GM18870 (cell line): ENCODE results near the gene SLC39A3.

Experiments used
- ATAC-seq: cut with Tn5 transposase; IDR thresholded peaks from one replicate; pipeline ENCODE4 v1.9.1; 2021; ENCODE audit warnings: moderate library complexity; ENCODE audit not compliant: unreplicated experiment

SLC39A3 gene

DNA sequence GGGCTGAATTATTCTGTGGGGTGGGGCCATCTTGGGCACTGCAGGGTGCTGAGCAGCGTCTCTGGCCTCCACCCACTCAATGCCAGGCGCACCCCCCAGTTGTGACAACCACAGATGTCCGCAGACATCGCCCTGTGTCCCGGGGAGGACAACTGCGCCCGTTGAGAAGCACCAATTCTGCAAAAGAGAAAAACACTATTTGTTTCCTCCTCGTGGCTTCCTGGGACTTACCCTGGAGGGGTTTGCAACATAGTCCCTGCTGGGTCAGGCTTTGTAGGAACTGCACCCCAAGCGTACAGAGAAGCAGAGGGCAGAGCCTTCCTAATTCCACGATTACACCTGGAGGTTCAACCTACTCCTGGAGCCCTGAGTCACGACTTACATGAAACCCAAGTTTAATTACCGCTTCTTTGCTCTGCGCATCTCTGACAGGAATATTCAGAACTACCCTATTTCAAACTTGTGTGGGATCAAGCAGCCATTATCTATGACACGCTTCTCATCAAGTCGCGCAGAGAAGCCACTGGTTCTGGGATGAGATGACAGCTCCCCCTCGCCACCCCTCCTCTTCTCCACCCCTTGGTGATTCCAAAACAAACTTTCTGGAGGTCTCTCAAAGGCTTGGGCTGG is 11.1 kb upstream of the SLC39A3 start:
- no peak for ATAC-seq

- ATAC-seq: no peak
Measured at GRCh38 chr19:2747349-2747748, 7.5 kb upstream of the SLC39A3 start.

DNA sequence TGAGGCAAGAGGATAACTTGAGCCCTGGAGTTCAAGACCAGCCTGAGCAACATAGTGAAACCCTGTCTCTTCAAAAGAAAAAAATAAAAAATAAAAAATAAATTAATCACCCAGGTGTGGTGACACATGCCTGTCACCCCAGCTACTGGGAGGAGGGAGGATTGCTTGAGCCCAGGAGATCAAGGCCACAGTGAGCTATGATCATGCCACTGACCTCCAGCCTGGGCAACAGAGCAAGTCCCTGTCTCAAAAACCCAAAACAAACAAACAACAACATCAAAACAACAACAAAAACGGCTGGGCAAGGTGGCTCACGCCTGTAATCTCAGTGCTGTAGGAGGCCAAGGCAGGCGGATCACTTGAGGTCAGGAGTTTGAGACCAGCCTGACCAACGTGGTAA is 4.3 kb upstream of the SLC39A3 start:
- ATAC-seq: no peak

- ATAC-seq: no peak
Measured at GRCh38 chr19:2743099-2743498, 3.3 kb upstream of the SLC39A3 start.

DNA sequence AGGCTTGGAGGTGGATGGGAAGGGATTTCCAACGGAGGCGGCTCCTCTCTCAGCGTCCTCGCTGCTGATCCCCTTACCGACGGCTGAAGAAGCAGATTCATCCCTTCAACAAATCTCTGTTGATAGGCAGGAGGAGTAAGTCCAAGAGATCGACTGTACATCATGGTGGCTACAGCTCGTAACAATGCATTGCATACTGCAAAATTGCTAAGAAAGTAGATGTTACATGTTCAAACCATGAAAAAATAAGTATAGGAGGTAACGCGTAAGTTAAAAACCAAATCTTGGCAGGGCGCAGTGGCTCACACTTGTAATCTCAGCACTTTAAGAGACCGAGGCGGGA is 468 bp upstream of the SLC39A3 start:
- ATAC-seq: no peak

DNA sequence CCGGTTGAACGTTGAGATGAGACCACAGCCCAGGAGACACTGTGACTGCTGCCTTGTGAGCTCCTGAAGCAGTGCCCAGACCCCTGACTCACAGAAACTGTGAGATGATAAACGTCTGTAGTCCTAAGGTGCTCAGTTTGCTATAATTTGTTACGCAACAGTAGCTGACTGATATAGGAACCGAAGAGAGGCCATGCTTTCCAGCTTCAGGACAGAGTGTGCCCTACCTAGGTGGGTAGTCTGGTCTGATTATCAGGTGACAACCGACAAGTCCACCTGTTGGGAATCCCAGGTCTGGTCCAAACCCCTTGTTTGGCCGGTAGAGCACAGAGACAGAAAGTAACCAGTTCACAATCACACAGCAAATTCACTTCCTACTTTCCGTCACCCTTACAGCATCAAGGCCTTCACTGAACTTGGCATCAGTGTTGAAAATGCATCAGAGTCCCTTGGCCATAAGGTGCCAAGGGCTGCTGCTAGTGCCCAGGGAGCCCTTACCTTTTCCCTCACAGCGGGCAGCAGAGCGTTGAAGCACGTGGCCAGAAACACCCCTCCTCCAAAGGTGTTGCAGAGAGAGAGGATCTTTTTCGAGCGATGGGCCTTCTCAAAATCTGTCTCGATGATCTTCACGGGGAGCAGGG is 3.1 kb downstream of the SLC39A3 start:
- ATAC-seq: no peak

GRCh38 chr19:2735374-2735773 is 4.4 kb downstream of the SLC39A3 start:
- ATAC-seq: no peak

GRCh38 chr19:2734589-2735288 is 5.1 kb downstream of the SLC39A3 start:
- ATAC-seq: no peak

DNA sequence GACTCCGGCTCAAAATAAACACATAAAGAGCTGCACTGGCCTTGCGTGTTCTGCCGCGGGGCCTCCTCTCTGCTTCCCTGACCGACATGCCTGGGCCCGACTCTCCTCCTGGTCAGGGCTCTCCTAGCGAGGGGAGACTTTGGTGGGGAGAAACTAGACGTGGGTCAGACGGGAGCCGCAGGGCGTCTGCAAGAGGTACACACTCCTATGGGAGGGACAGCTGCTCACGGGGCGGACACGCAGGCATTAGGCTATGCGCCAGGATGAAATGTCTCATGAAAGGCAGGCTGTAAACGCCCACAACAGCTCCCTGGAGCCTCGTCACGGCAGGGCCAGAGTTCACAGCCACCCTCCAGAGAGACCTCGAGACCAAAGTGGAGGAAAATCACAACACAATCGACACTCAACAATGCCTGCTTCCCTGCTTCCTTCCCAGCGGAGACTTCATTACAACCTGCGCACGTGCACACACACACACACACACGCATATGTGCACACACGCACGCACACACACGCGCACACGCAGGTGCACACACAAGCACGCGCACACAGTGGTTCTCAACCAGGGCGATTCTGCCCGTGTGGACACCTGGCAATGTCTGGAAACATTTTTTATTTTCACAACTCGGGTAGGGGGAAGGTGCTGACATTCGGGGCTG is 5.8 kb downstream of the SLC39A3 start:
- ATAC-seq: no peak

- no peak for ATAC-seq
Measured at GRCh38 chr19:2732883-2733282, 6.9 kb downstream of the SLC39A3 start.

DNA sequence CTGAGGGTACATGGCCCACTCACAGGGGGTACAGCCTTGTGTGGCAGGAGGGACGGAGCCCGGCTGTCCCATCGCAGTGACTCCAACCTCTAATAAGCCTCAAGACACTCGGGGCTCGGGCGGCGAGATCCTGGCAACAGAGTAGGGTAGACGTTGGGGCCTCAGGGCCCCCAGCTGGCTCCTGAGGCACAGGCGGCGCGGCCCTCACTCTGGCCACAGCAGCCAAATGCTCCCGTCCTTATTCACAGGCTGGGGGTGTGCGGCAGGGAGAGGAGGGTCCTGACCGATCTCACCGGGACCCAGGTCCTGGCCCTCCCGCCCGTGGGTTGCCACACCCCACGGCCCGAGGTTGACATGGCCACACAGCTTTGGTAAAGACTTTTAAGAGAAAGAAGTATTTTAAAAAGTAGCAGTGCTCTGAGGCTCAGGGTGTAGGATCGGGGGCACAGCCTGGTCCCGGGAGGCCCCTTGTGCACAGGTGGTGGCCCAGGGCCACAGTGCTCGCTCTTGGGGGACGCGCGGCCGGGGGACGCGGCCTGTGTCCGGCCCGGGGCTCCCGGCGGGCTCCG is 7.6 kb downstream of the SLC39A3 start:
- ATAC-seq: no peak

DNA sequence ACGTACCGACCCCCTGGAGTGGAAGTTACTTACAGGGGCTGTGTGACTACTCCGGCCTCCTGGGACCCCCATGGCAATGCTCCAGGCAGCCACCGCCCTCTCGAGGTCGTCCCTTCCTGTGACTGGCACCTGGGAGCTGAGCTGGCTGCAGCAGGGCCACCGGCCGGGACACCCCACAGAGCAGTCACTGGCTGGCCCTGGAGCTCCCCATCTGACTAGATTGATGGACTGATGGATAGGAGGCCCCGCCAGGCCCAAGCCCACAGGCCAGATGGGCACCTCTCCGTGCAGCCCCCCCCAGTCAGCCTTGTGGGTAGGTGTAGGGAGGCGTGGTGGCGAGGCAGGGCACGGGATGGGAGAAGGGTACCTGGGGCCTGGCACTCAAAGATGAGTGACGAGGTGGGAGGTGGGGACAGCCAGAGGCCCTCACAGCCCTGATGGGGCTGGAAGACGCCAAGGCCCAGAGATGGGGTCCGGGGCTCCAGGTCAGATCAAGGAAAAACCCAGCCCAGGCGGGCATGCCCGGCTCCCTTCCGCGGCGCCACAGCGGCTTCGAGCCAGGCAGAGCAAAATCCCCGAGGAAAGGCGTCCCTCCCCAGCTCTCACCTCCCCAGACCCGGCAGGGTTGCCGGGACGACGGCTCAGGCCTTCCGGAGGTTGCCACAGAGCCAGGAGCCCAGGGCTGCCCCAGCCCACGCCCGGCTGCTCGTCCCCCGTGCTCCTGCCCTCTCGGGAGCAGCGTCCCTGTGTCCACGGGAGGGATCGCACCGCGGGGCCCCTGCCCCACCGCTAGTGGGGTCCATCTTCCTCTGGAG is 8.4 kb downstream of the SLC39A3 start:
- ATAC-seq: no peak

DNA sequence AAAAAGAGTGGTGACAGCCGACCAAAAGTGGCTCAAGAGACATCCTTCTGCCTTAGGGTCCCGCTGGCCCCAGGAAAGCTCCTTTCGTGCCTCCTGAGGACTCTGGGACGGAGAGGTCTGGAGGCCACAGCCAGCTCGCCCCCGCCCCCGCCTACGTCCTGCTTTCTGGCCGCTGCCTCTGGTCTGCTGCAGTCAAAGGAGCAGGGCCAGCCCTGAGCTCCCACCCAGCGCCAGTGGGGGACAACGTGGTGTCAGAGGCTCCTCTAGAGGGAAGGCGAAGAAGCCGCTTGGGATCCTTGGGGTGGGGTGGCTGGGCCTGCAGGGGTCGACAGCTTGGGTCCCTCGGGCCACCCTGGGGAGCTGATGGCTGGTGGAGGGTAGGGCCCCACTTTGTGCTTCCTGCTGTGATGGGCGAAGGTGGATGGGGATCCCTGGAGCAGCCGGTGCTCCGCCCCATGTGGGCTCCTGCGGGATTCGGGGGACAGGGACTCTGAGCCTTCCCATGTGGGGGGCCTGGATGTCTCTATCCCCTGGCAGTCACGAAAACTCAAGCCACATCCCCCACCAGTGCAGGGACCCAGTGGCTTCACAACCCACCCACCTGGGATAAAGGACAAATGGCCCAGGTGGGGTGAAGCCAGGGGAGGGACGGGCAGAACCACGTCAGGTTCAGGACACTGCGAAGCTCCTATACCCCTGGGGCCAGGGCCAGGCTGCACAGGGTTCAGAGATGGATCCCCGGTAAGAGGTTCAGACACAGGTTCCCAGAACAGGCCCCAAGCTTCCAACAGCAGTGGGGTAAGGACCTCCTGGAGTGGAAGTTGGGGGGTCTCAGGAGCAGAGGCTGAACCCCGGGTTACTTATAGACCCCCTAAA is 9.6 kb downstream of the SLC39A3 start:
- ATAC-seq: no peak

DNA sequence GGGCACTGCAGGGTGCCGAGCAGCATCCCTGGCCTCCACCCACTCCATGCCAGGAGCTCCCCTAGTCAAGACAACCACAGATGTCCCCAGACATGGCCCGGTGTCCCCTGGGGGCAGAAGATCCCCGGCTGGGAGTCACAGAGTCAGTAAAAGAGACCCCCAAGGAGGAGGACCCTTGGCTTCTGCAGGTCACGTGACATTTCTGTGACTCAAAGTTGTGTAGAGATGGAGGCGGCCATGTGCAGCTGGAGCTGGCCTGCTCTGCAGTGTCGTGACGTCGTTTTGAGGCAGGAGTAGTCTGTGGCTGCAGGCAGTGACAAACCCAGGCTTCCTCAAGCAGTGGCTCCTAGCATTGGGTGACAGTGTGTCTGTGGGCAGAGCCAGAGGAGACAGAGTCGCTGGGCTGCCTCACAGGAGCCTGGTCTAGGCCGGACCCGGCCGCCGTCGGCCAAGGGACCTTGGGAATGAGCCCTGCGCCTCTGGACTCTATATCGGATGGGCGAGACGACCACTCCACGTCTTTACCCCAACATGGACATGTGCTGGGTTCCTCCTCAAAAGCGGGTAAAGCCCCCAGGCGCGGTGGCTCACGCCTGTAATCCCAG is 10.9 kb downstream of the SLC39A3 start:
- no peak for ATAC-seq

DNA sequence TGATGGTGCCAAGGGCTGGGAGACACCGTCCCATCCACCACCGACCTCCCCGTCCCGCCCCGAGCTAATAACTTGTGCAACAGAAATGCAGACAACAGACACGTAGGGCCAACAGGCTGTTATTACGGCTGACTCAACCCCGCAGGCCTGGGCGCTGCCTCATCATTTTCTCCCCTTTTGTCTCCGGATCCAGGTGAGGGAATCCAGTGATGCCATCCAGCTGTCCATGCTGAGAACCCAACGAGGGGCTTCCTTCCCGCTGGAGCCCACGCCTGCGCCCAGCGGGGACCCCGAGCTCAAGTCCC is 12.2 kb downstream of the SLC39A3 start:
- no peak for ATAC-seq

DNA sequence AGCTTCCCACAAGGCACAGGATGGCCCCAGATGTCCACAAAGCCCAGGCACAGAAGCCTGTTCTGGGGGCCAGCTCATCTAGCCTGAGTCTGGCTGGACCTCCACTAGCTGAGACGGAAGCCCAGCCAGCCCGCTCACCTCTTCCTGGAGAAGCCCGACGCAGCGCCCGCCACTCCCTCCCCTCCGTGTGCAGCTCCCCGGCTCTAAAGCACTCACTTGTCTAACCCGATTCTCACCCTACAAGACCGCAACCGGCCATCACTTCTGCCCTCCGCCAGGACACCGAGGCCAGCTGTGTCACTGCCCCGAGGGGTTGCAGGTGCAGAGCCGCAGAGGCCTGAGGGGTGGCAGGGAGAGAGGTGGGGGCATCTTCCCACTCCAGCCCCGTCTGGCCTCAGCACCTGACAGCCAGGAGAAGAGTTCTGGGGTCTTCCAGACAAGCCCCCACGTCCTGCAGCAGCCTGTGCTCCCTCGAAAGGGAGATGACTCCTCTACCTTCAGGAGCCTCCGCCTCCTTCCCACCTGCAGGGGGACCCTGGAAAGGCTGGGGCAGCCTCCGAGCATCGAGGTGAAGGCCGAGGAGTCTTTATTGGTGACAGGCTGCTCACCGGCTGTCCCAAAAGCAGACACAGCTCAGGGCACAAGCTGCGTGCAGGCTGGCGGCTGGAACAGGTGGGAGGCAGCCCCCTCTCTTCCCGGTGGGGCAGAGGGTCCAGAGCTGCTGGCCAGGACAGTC is 12.7 kb downstream of the SLC39A3 start:
- no peak for ATAC-seq

DNA sequence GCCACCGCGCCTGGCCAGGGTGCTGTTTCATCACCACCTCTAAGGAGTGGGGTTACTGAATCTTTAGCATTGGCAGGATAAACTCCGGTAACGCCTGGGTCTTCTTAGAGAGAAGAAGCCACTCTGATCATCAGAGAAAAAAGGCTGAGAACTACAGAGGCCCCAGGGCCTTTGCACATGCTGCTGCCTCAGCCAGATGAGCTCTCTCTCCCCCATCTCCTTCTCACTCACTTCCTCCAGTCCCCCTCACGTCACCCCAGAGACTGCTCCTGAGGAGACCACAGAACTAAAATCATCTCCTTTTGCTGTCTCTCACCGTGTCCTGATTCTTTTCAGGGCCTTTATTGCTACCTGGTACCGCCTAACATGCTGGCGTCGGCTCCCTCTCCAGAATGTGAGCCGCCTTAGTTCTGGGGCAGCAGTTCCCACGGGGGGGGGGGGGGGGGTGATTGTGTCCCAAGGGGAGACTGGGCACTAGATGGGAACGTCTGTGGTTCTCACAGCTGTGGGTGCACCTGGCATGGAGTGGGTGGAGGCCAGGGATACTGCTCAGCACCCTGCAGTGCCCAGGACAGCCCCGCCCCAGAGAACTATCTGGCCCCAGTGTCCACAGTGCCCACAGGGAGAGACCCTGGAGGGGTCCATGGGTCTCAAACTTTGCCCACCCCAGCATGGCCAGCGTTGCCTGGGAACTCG is 13.5 kb downstream of the SLC39A3 start:
- no peak for ATAC-seq

- no peak for ATAC-seq
Measured at GRCh38 chr19:2724148-2724557, 15.7 kb downstream of the SLC39A3 start.
